ENCODE results near the gene USP24. TPM values are rescaled to one million over a fixed set of nuclear protein-coding genes. Genes with fewer than 3 reads are reported as not detected.

Gene USP24
- total RNA-seq, 2 donors from 2014 or later: 29.0 to 36.2 TPM

- no peak for DNase-seq (ENCODE audit: low spot score)
- Histone ChIP-seq H3K9me3 (no peaks in the 10 kb centered on the region), H3K4me3 (no peak overlapping the region), H3K36me3 (peaks cover 98% of the 10 kb centered on the region), H3K27me3 (no peaks in the 10 kb centered on the region), H3K27ac (no peak overlapping the region), H3K4me1 (peaks cover 0 to 15% of the 10 kb centered on the region in 2 donors)
- no peak for TF ChIP-seq CTCF (IDR thresholded peaks at IDR 0.05)
Observed at GRCh38 chr1:55134152-55134808, 80.9 kb downstream of the USP24 start.

DNA sequence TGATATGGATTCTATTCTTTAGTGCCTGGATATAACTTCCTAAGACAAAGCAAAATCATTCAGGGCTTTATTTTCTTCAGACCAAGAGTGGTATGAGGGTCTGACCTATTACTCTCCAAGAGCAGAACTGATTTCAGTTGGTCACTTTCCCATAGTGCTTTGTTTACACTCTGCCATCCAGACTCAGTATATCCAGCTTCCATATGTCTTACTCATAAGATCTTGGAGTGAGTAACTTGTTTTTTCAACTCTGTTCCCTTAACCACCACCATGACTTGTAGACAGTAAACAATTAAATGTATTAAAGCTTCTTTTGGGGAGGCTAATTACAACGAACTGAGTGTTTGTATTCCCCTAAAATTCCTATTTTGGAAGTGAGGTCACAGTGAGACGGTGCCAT is 83.4 kb downstream of the USP24 start:
- Histone ChIP-seq H3K27ac (no peak overlapping the region), H3K36me3 (peaks cover 92% of the 10 kb centered on the region), H3K27me3 (no peaks in the 10 kb centered on the region), H3K9me3 (no peaks in the 10 kb centered on the region), H3K4me1 (peaks cover 0 to 15% of the 10 kb centered on the region in 2 donors), H3K4me3 (no peak overlapping the region)
- no peak for TF ChIP-seq CTCF (IDR thresholded peaks at IDR 0.05)
- no peak for DNase-seq (ENCODE audit: low spot score)

DNA sequence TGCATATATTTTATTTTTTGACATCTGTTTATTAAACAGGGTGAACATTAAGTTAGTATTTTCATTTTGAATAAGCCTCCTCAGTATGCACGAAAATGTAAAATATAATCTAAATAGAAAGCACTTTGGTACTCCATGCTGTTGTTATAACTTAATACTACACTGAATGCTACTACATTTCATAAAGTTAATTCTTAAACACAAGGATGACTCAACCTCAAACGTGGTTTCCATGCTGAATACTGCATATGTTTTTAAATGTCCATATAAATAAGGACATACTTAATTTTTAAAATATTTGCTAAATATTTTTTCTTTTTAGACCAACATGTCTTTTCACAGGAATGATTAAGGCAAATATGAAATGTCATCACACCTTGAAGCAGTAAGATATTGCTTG is 83.9 kb downstream of the USP24 start:
- no peak for DNase-seq (ENCODE audit: low spot score)
- Histone ChIP-seq H3K9me3 (no peaks in the 10 kb centered on the region), H3K4me1 (peaks cover 0 to 15% of the 10 kb centered on the region in 2 donors), H3K27me3 (no peaks in the 10 kb centered on the region), H3K4me3 (no peak overlapping the region), H3K36me3 (peaks cover 92% of the 10 kb centered on the region), H3K27ac (no peak overlapping the region)
- TF ChIP-seq CTCF (IDR thresholded peaks at IDR 0.05): no peak

DNA sequence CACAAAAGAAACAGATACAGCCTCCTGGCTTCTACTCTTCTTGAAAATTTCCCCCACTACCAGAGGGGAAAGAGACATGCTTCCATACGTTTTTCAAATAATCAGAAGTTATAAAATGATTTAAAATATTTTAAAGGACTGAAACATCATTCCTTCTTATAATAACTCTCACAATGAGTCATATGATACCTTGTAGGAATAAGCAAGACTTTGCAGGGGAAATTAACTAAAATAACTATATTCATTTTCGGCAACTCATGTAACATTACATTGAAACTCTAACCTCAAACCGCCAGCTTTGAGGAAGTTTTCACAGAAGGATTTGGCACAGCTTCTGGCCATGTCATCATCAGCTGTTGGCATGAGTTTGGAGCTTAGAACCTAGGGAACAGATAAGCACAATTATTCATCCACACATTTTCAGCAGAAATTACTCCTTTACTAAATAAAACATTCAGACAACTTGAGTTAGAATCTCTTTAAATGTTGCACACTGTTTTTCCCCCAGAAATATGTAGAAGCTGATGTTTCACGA is 85.9 kb downstream of the USP24 start:
- Histone ChIP-seq H3K27ac (no peak overlapping the region), H3K27me3 (no peaks in the 10 kb centered on the region), H3K9me3 (no peaks in the 10 kb centered on the region), H3K4me1 (peaks cover 0 to 15% of the 10 kb centered on the region in 2 donors), H3K36me3 (peaks cover 92% of the 10 kb centered on the region), H3K4me3 (no peak overlapping the region)
- no peak for DNase-seq (ENCODE audit: low spot score)
- TF ChIP-seq CTCF (IDR thresholded peaks at IDR 0.05): no peak

DNA sequence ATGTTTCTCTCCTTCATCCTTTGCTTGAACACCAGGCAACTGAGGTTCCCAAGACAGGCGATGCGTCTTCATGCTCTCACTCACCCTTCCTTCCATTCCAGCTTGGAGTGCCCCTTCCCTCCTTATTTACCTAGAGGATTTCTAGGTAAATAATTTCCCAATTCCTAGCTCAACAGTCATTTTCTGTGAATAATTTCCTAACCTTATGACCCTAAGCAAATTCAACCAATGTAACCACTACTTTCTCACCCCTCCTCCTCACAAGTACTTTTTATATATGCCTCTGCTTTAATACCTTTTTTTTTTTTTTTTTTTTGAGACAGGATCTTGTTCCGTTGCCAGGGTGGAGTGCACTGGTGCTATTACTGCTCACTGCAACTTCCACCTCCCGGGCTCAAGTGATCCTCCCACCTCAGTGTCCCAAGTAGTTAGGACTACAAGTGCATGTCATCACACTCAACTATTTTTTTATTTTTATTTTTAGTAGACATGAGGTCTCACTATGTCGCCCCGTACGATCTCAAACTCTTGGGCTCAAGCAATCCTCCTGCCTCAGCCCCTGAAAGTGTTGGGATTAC is 86.7 kb downstream of the USP24 start:
- Histone ChIP-seq H3K9me3 (no peaks in the 10 kb centered on the region), H3K27ac (no peak overlapping the region), H3K36me3 (peaks cover 92% of the 10 kb centered on the region), H3K27me3 (no peaks in the 10 kb centered on the region), H3K4me3 (no peak overlapping the region), H3K4me1 (peaks cover 0 to 15% of the 10 kb centered on the region in 2 donors)
- no peak for DNase-seq (ENCODE audit: low spot score)
- no peak for TF ChIP-seq CTCF (IDR thresholded peaks at IDR 0.05)

All from right atrium auricular region (tissue), 2 donors.